Endodermal cell (in vitro differentiated cells): ENCODE measurements around the gene DELE1. TPM values are rescaled to one million over a fixed set of nuclear protein-coding genes. Genes with fewer than 3 reads are reported as not detected.

Experiments
- DNase-seq: peaks from one replicate; pipeline ENCODE4 v3.0.0-alpha.2; 2017
- H3K27ac ChIP-seq: 2 replicates; pipeline ENCODE4 v1.5.1; 2013; ENCODE audit warnings: mild to moderate bottlenecking, low read depth, low read length, moderate library complexity
- H3K27me3 ChIP-seq: 2 replicates; pipeline ENCODE4 v1.6.1; 2013; ENCODE audit warnings: mild to moderate bottlenecking, low read length, moderate library complexity; ENCODE audit not compliant: insufficient read depth, control insufficient read depth, poor library complexity, severe bottlenecking
- H3K36me3 ChIP-seq: 2 replicates; pipeline ENCODE4 v1.7.0; 2013; ENCODE audit warnings: mild to moderate bottlenecking, low read length, moderate library complexity; ENCODE audit not compliant: control insufficient read depth, insufficient read depth
- H3K4me1 ChIP-seq: one replicate; pipeline ENCODE4 v1.7.0; 2013; ENCODE audit warnings: low read length; ENCODE audit not compliant: control insufficient read depth, insufficient read depth
- H3K4me3 ChIP-seq: 2 replicates; pipeline ENCODE4 v1.5.1; 2013; ENCODE audit warnings: mild to moderate bottlenecking, low read length, moderate library complexity
- H3K9ac ChIP-seq: 2 replicates; pipeline ENCODE4 v1.6.1; 2013; ENCODE audit warnings: mild to moderate bottlenecking, low read length, moderate library complexity; ENCODE audit not compliant: poor library complexity, severe bottlenecking; ENCODE audit errors: extremely low read depth
- H3K9me3 ChIP-seq: 2 replicates; pipeline ENCODE4 v1.6.1; 2013; ENCODE audit warnings: mild to moderate bottlenecking, low read length, moderate library complexity; ENCODE audit not compliant: control insufficient read depth
- H3K27ac Mint-ChIP-seq: 2 replicates; pipeline ENCODE4 v1.8.0; 2020; ENCODE audit warnings: mixed read lengths
- H3K27me3 Mint-ChIP-seq: 2 replicates; pipeline ENCODE4 v1.8.0; 2021; ENCODE audit warnings: mild to moderate bottlenecking, mixed read lengths; ENCODE audit not compliant: insufficient read depth
- H3K36me3 Mint-ChIP-seq: 2 replicates; pipeline ENCODE4 v1.8.0; 2020; ENCODE audit warnings: low read depth, mixed read lengths
- H3K4me1 Mint-ChIP-seq: 2 replicates; pipeline ENCODE4 v1.8.0; 2020; ENCODE audit warnings: mixed read lengths
- H3K4me3 Mint-ChIP-seq: 2 replicates; pipeline ENCODE4 v1.8.0; 2020; ENCODE audit warnings: mild to moderate bottlenecking, moderate library complexity, mixed read lengths
- H3K9me3 Mint-ChIP-seq: 2 replicates; pipeline ENCODE4 v1.8.0; 2020; ENCODE audit warnings: mild to moderate bottlenecking, mixed read lengths
- CTCF ChIP-seq: fragments of 200-600 bp; sonication (generic); conservative IDR thresholded peaks from 2 replicates; pipeline ENCODE4 v1.5.0; 2021; ENCODE audit warnings: antibody characterized with exemption, mild to moderate bottlenecking
- WGBS, 2 experiments: methylation state at CpG; one replicate each; pipeline versions ENCODE4 v1.1.5 to v1.1.7; 2013; ENCODE audit warnings: missing lambda C conversion rate in 2 of 2, mixed read lengths in 1 of 2; ENCODE audit not compliant: insufficient coverage in 1 of 2, insufficient read length in 1 of 2; 5-methylcytosine and 5-hydroxymethylcytosine counted together
- total RNA-seq, 2 donors: library from RNA; stranded (reverse); fragmentation: NEBNext Ultra II Directional in 1 of 2; extraction: Animal tissue kit (Norgen Biotek cat#: 25700) in 1 of 2; gene quantifications; 2 replicates in 1 of 2; 3 replicates in 1 of 2; pipeline ENCODE4 v1.2.1, GENCODE V29; 2021

DELE1 gene
- total RNA-seq, 2 donors from 2014 or later = 66.5 to 71.4 TPM

GRCh38 chr5:141952020-141952419 lies 28.3 kb downstream of the DELE1 start:
- peaks cover 6% of the 10 kb centered on the region for H3K4me1 Mint-ChIP-seq
- no peak for TF ChIP-seq CTCF
- Histone ChIP-seq H3K4me1 (no peaks in the 10 kb centered on the region), H3K27ac (no peak overlapping the region), H3K27me3 (no peaks in the 10 kb centered on the region), H3K4me3 (no peak overlapping the region), H3K9me3 (no peaks in the 10 kb centered on the region), H3K9ac (no peak overlapping the region), H3K36me3 (no peaks in the 10 kb centered on the region)
- H3K27ac Mint-ChIP-seq = no peak overlapping the region
- no peaks in the 10 kb centered on the region for H3K27me3 Mint-ChIP-seq
- WGBS, 2 experiments = 83 to 92% methylated on average over 2 of the region's 2 CpGs
- no peak overlapping the region for H3K4me3 Mint-ChIP-seq
- DNase-seq = no peak
- no peaks in the 10 kb centered on the region for H3K9me3 Mint-ChIP-seq
- no peaks in the 10 kb centered on the region for H3K36me3 Mint-ChIP-seq

- Histone ChIP-seq H3K36me3 (no peaks in the 10 kb centered on the region), H3K4me1 (no peaks in the 10 kb centered on the region), H3K9ac (no peak overlapping the region), H3K27me3 (no peaks in the 10 kb centered on the region), H3K27ac (no peak overlapping the region), H3K4me3 (no peak overlapping the region), H3K9me3 (no peaks in the 10 kb centered on the region)
- Mint-ChIP-seq H3K27ac (no peak overlapping the region), H3K4me3 (no peak overlapping the region), H3K9me3 (no peaks in the 10 kb centered on the region), H3K4me1 (peaks cover 6% of the 10 kb centered on the region), H3K27me3 (peaks cover 2% of the 10 kb centered on the region), H3K36me3 (no peaks in the 10 kb centered on the region)
- WGBS, 2 experiments = 93 to 100% methylated on average over 2 of the region's 2 CpGs
- no peak for DNase-seq
- no peak for TF ChIP-seq CTCF
Observed at GRCh38 chr5:141954194-141954593, 30.5 kb downstream of the DELE1 start.

GRCh38 chr5:141957367-141957996 lies 33.8 kb downstream of the DELE1 start:
- TF ChIP-seq CTCF = no peak
- Histone ChIP-seq H3K27ac (no peak overlapping the region), H3K9me3 (no peaks in the 10 kb centered on the region), H3K27me3 (no peaks in the 10 kb centered on the region), H3K4me1 (no peaks in the 10 kb centered on the region), H3K4me3 (no peak overlapping the region), H3K36me3 (no peaks in the 10 kb centered on the region), H3K9ac (no peak overlapping the region)
- peaks cover 10% of the 10 kb centered on the region for H3K4me1 Mint-ChIP-seq
- no peak overlapping the region for H3K4me3 Mint-ChIP-seq
- no peaks in the 10 kb centered on the region for H3K9me3 Mint-ChIP-seq
- no peaks in the 10 kb centered on the region for H3K36me3 Mint-ChIP-seq
- WGBS, 2 experiments = 86 to 89% methylated on average over 14 to 16 of the region's 16 CpGs
- peaks cover 3% of the 10 kb centered on the region for H3K27me3 Mint-ChIP-seq
- H3K27ac Mint-ChIP-seq = no peak overlapping the region
- no peak for DNase-seq
